GM18867 (cell line): ENCODE measurements around the gene FARP1.
A peak's percentile ranks its signal among the peaks of the same experiment; 100 is the strongest.

Source experiments
- ATAC-seq: cut with Tn5 transposase; IDR thresholded peaks from one replicate; pipeline ENCODE4 v1.9.1; 2021; ENCODE audit warnings: mild to moderate bottlenecking, moderate library complexity; ENCODE audit not compliant: unreplicated experiment

Gene FARP1

GRCh38 chr13:98142380-98143156 lies at the start of gene FARP1:
Gene FARP1, plus strand, starts transcription at chr13:98143094. Its CDS starts 70,149 bp downstream, at chr13:98213243.
- peak; percentile 82 for ATAC-seq

GRCh38 chr13:98094678-98095266 lies 48.1 kb upstream of the FARP1 start:
- ATAC-seq, result no peak

- ATAC-seq, result no peak
Measured at GRCh38 chr13:98096059-98096458, 46.8 kb upstream of the FARP1 start.

- ATAC-seq, result no peak
Measured at GRCh38 chr13:98097749-98098148, 45.1 kb upstream of the FARP1 start.

- ATAC-seq, result no peak
Measured at GRCh38 chr13:98098516-98098915, 44.4 kb upstream of the FARP1 start.

GRCh38 chr13:98099627-98100026 lies 43.3 kb upstream of the FARP1 start:
- no peak for ATAC-seq

- no peak for ATAC-seq
Measured at GRCh38 chr13:98100481-98100880, 42.4 kb upstream of the FARP1 start.

- ATAC-seq, result no peak
Measured at GRCh38 chr13:98103531-98103930, 39.4 kb upstream of the FARP1 start.

GRCh38 chr13:98103942-98104880 lies 38.7 kb upstream of the FARP1 start:
- ATAC-seq, result no peak

GRCh38 chr13:98105929-98106336 lies 37.0 kb upstream of the FARP1 start:
- no peak for ATAC-seq

- no peak for ATAC-seq
Measured at GRCh38 chr13:98108341-98108740, 34.6 kb upstream of the FARP1 start.

GRCh38 chr13:98109226-98109853 lies 33.6 kb upstream of the FARP1 start:
- no peak for ATAC-seq

- no peak for ATAC-seq
Measured at GRCh38 chr13:98110749-98111148, 32.1 kb upstream of the FARP1 start.

GRCh38 chr13:98111168-98112098 lies 31.5 kb upstream of the FARP1 start:
- no peak for ATAC-seq

- no peak for ATAC-seq
Measured at GRCh38 chr13:98112456-98112855, 30.4 kb upstream of the FARP1 start.

GRCh38 chr13:98118865-98119264 lies 24.0 kb upstream of the FARP1 start:
- no peak for ATAC-seq

GRCh38 chr13:98123176-98123575 lies 19.7 kb upstream of the FARP1 start:
- no peak for ATAC-seq

GRCh38 chr13:98129059-98129746 lies 13.7 kb upstream of the FARP1 start:
- no peak for ATAC-seq

GRCh38 chr13:98133946-98134345 lies 8.9 kb upstream of the FARP1 start:
- ATAC-seq, result peak; percentile 85
